B cell (primary cell): ENCODE data around the gene OS9. TPM values are rescaled to one million over a fixed set of nuclear protein-coding genes. Genes with fewer than 3 reads are reported as not detected.
A peak's percentile ranks its signal among the peaks of the same experiment; 100 is the strongest.

Experiments used
- ATAC-seq: fragments of 200-7000 bp; cut with Tn5 transposase; one replicate; pipeline ENCODE4 v1.10.0; 2021; ENCODE audit warnings: low read depth, mild to moderate bottlenecking, moderate number of reproducible peaks, moderate library complexity
- CTCF ChIA-PET: fragments of 350-600 bp; sonication (Branson Sonifier 250); formaldehyde crosslinking; loops from one replicate; lab custom pipeline; 2021; ENCODE audit warnings: antibody characterized with exemption, inconsistent platforms; lab: Charles Lee
- POLR2A ChIA-PET: fragments of 350-600 bp; sonication (Branson Sonifier 250); formaldehyde crosslinking; loops from one replicate; lab custom pipeline; 2021; ENCODE audit warnings: antibody characterized with exemption; lab: Charles Lee
- DNase-seq: peaks from one replicate; pipeline ENCODE4 v3.0.0; 2013
- H2AFZ ChIP-seq: 2 replicates; pipeline ENCODE4 v1.6.1; 2012; ENCODE audit warnings: mild to moderate bottlenecking, low read depth, low read length; ENCODE audit not compliant: insufficient read depth, poor library complexity, severe bottlenecking
- H3K27ac ChIP-seq, 2 donors: 1 replicate in 1 of 2; 2 replicates in 1 of 2; pipeline ENCODE4 v1.5.1; 2012 to 2013; ENCODE audit warnings: low read length in 2 of 2, mild to moderate bottlenecking in 2 of 2, moderate library complexity in 1 of 2
- H3K27me3 ChIP-seq, 4 experiments: fragments of 200-600 bp in 1 of 4; sonication (generic) in 1 of 4; replicated peaks in 1 of 4; 1 replicate in 2 of 4; 2 replicates in 2 of 4; pipeline versions ENCODE4 v1.6.1 to v1.7.0; 2013 to 2016; ENCODE audit warnings: low read length in 3 of 4, mild to moderate bottlenecking in 2 of 4, mixed read lengths in 1 of 4, moderate library complexity in 1 of 4; ENCODE audit not compliant: insufficient read depth in 4 of 4, control insufficient read depth in 3 of 4; ENCODE audit errors: control extremely low read depth in 1 of 4
- H3K36me3 ChIP-seq, 2 experiments: replicated peaks in 1 of 2; 1 replicate in 1 of 2; 2 replicates in 1 of 2; pipeline versions ENCODE4 v1.6.1 to v1.7.1; 2013; ENCODE audit warnings: low read length in 1 of 2; ENCODE audit not compliant: insufficient read depth in 2 of 2, control insufficient read depth in 1 of 2; ENCODE audit errors: control extremely low read depth in 1 of 2, extremely low read depth in 1 of 2
- H3K4me1 ChIP-seq, 2 donors: fragments of 200-600 bp in 1 of 2; sonication (generic) in 1 of 2; 1 replicate in 1 of 2; 2 replicates in 1 of 2; pipeline versions ENCODE4 v1.5.1 to v1.6.1; 2013 to 2017; ENCODE audit warnings: low read length in 2 of 2; ENCODE audit not compliant: control insufficient read depth in 2 of 2, insufficient read depth in 2 of 2
- H3K4me2 ChIP-seq: replicated peaks from 2 replicates; pipeline ENCODE3; 2012; ENCODE audit warnings: mild to moderate bottlenecking, low read depth, low read length; ENCODE audit not compliant: poor library complexity, severe bottlenecking
- H3K4me3 ChIP-seq, 5 experiments: fragments of 200-600 bp in 1 of 5; sonication (generic) in 1 of 5; 1 replicate in 3 of 5; 2 replicates in 2 of 5; pipeline versions ENCODE4 v1.5.1 to v1.7.0; 2011 to 2016; ENCODE audit warnings: low read length in 4 of 5, mild to moderate bottlenecking in 4 of 5, low read depth in 2 of 5, control low read depth in 1 of 5, moderate library complexity in 1 of 5; ENCODE audit not compliant: insufficient read depth in 1 of 5; ENCODE audit errors: control extremely low read depth in 1 of 5, extremely low read depth in 1 of 5
- H3K79me2 ChIP-seq: fragments of 200-600 bp; sonication (generic); one replicate; pipeline ENCODE4 v1.6.0; 2016; ENCODE audit warnings: low read length; ENCODE audit not compliant: control insufficient read depth, insufficient read depth
- H3K9ac ChIP-seq: fragments of 200-600 bp; sonication (generic); 2 replicates; pipeline ENCODE4 v1.6.1; 2017; ENCODE audit warnings: mild to moderate bottlenecking, low read length, moderate library complexity
- H3K9me3 ChIP-seq, 3 donors: one replicate each; pipeline versions ENCODE4 v1.6.1 to v1.7.1; 2013; ENCODE audit warnings: low read length in 2 of 3; ENCODE audit not compliant: control insufficient read depth in 2 of 3, insufficient read depth in 1 of 3; ENCODE audit errors: control extremely low read depth in 1 of 3
- H4K20me1 ChIP-seq: 2 replicates; pipeline ENCODE4 v1.6.0; 2012; ENCODE audit warnings: mild to moderate bottlenecking, low read length; ENCODE audit not compliant: insufficient read depth, control insufficient read depth, poor library complexity, severe bottlenecking
- H3K27ac Mint-ChIP-seq: one replicate; pipeline ENCODE4 v1.8.0; 2021; ENCODE audit warnings: mixed read lengths
- H3K27me3 Mint-ChIP-seq: one replicate; pipeline ENCODE4 v1.8.0; 2021; ENCODE audit warnings: mixed read lengths
- H3K4me1 Mint-ChIP-seq: one replicate; pipeline ENCODE4 v1.8.0; 2021; ENCODE audit warnings: mixed read lengths
- H3K4me3 Mint-ChIP-seq: one replicate; pipeline ENCODE4 v1.8.0; 2021; ENCODE audit warnings: mixed read lengths
- H3K9me3 Mint-ChIP-seq: one replicate; pipeline ENCODE4 v1.8.0; 2022; ENCODE audit warnings: mixed read lengths; ENCODE audit not compliant: insufficient read depth
- EZH2 ChIP-seq: IDR thresholded peaks from 2 replicates; pipeline ENCODE4 v1.6.1; 2012; ENCODE audit warnings: borderline replicate concordance, low read depth, mild to moderate bottlenecking, moderate library complexity, low read length; ENCODE audit not compliant: insufficient read depth, poor library complexity, severe bottlenecking
- WGBS: methylation state at CpG from one replicate; pipeline ENCODE4 v1.1.5; 2013; ENCODE audit warnings: missing lambda C conversion rate; ENCODE audit not compliant: insufficient coverage; 5-methylcytosine and 5-hydroxymethylcytosine counted together
- intact Hi-C: fragments of 100-400 bp; cut with micrococcal nuclease; formaldehyde crosslinking; loops from one replicate; pipeline ENCODE4 v1.10.0; 2022
- polyA plus RNA-seq: library from polyadenylated mRNA; depleted of rRNA; stranded (reverse); fragments of >200 nt; gene quantifications from 2 replicates; pipeline ENCODE4 v1.2.3, GENCODE V29; 2012
- total RNA-seq, 2 donors: library from RNA; stranded (reverse); fragments of 120-200 nt in 1 of 2; gene quantifications; 1 replicate in 1 of 2; 2 replicates in 1 of 2; pipeline versions ENCODE4 v1.2.3 to v1.2.4, GENCODE V29; 2013 to 2022
- TF ChIP-seq, protein P1 (sequence below): fragments of 200-600 bp; IDR thresholded peaks from one replicate; pipeline ENCODE4 v1.8.0; 2022; ENCODE audit warnings: antibody characterized with exemption, mild to moderate bottlenecking

Gene OS9
- total and polyA plus RNA-seq, 2 donors (not counting 1 experiment from before 2014, with no cell fraction given): 182 to 234 TPM

DNA sequence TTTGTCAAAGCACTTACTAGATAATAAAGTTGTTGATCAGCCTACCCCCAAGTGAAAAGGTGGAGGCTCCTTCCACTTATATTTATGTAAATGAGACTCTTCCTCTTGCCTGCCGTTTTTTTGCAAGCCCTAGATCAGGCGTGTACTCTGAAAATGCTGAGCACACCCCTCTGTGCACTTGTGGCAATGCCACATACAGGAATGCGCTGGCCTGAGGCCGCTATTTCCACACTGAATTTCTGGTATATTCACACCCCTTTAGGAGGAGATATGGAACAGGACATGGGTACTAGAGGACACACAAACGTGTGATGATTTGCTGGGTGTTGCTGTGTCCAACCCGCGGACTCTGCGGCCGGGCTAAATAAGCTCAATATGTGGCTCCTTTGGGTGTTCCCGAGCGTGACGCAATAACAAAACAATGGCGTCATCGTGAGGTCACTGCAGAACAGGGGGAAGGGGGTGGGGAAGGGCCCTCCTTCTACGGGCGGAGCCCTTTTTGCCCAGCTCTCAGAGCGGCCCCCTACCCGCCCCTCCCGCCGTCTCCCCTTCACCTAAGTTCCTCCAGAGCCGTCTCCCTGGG, 50.4 kb downstream of the OS9 start:
- CTCF ChIA-PET: interaction anchor here (0.6 to 1.5 kb wide), 4 partner anchors 12 to 331 kb away, joined by 3 to 10 read pairs (median 6); no protein-coding TSS in a partner anchor
- Histone ChIP-seq H3K9me3 (no peaks in the 10 kb centered on the region), H3K79me2 (peaks cover 58% of the 10 kb centered on the region), H4K20me1 (peaks cover 17% of the 10 kb centered on the region), H3K4me1 (peaks cover 40 to 59% of the 10 kb centered on the region in 2 donors), H3K27me3 (no peaks in the 10 kb centered on the region), H3K36me3 (peaks cover 2 to 37% of the 10 kb centered on the region in 2 experiments), H3K4me2 (peak overlapping the region; percentile 91), H3K4me3 (peak overlapping the region; percentile 68 to 90 (median 86)), H3K9ac (peak overlapping the region; percentile 94), H2AFZ (peak overlapping the region; percentile 74), H3K27ac (peak overlapping the region; percentile 80 to 94)
- POLR2A ChIA-PET: interaction anchor here (0.6 to 1.3 kb wide), 5 partner anchors 10 to 264 kb away, joined by 3 to 7 read pairs (median 4); partner anchors contain the start of gene ARHGAP9
- WGBS: 5% methylated on average over 10 of the region's 21 CpGs
- DNase-seq (peak; percentile 92), ATAC-seq (peak; percentile 46)
- H3K4me1 Mint-ChIP-seq: peaks cover 50% of the 10 kb centered on the region
- no peaks in the 10 kb centered on the region for H3K27me3 Mint-ChIP-seq
- H3K4me3 Mint-ChIP-seq: peak overlapping the region; percentile 92
- H3K9me3 Mint-ChIP-seq: no peaks in the 10 kb centered on the region
- intact Hi-C loops: loop anchor here (1.0 to 5.0 kb wide), 4 partner anchors 8 to 112 kb away; partner anchors contain the start of genes B4GALNT1, CDK4, OS9 and TSFM
- H3K27ac Mint-ChIP-seq: peak overlapping the region; percentile 91
- TF ChIP-seq, protein P1, sequence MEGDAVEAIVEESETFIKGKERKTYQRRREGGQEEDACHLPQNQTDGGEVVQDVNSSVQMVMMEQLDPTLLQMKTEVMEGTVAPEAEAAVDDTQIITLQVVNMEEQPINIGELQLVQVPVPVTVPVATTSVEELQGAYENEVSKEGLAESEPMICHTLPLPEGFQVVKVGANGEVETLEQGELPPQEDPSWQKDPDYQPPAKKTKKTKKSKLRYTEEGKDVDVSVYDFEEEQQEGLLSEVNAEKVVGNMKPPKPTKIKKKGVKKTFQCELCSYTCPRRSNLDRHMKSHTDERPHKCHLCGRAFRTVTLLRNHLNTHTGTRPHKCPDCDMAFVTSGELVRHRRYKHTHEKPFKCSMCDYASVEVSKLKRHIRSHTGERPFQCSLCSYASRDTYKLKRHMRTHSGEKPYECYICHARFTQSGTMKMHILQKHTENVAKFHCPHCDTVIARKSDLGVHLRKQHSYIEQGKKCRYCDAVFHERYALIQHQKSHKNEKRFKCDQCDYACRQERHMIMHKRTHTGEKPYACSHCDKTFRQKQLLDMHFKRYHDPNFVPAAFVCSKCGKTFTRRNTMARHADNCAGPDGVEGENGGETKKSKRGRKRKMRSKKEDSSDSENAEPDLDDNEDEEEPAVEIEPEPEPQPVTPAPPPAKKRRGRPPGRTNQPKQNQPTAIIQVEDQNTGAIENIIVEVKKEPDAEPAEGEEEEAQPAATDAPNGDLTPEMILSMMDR: no peak

DNA sequence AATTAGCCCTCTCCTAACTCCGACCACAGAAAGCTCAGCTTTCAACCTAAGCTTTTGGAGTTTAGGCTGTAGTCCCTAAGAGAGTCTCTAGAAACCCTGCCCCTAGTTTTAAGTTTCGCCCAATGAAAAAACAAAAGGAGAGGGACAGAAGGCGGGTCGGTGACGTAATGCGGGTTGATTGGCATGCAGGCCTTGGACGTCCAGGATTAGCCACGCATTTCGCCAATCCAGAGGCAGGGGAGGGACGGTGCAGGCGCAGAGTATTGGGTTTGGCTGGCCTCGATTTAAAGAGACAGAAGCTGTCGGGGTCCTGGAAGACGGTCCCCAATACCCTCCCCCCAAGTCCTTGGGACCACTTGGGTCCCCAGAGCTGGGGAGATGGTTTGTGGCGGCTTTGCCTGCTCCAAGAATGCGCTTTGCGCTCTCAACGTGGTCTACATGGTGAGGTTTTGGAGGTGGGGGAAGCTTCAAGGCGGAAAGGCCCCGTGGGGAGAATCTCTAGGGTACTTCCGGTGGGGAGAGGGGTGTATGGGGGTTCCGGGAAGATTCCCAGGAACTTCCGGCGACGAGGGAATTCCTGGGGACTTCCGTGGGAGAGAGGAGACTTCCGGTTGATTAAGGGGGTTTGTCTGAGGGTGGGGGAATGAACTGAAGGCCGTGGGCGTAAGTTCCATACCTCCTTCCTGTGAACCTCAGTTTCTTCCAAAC, 51.0 kb downstream of the OS9 start, which contains the start of gene TSPAN31:
TSS of gene TSPAN31 (plus strand) at position 263 of the 708 bp plus-strand sequence. CDS start at position 379, 116 bp downstream.
- peak within 1 kb of the TSS; percentile 80 to 94 for H3K27ac ChIP-seq
- H3K9me3 ChIP-seq: no peaks in the 10 kb centered on the region
- H2AFZ ChIP-seq: peak within 1 kb of the TSS; percentile 74
- under 1% methylated on average over 21 of the region's 29 CpGs for WGBS
- H3K9ac ChIP-seq: peak within 1 kb of the TSS; percentile 94
- peaks cover 2 to 36% of the 10 kb centered on the region in 2 experiments for H3K36me3 ChIP-seq
- peaks cover 11% of the 10 kb centered on the region for H4K20me1 ChIP-seq
- intact Hi-C loops: loop anchor here (1.0 to 5.0 kb wide), 4 partner anchors 7 to 113 kb away; partner anchors contain the start of genes B4GALNT1, CDK4, OS9 and TSFM
- peaks cover 44% of the 10 kb centered on the region for H3K4me1 Mint-ChIP-seq
- ChIA-PET POLR2A (interaction anchor here (0.6 to 1.3 kb wide), 4 partner anchors 9 to 1109 kb away, joined by 3 to 7 read pairs (median 6); no protein-coding TSS in a partner anchor), CTCF (interaction anchor here (0.6 to 1.5 kb wide), 4 partner anchors 11 to 331 kb away, joined by 3 to 10 read pairs (median 6); no protein-coding TSS in a partner anchor)
- peaks cover 33 to 52% of the 10 kb centered on the region in 2 donors for H3K4me1 ChIP-seq
- no peaks in the 10 kb centered on the region for H3K27me3 Mint-ChIP-seq
- H3K27ac Mint-ChIP-seq: peak within 1 kb of the TSS; percentile 91
- ATAC-seq (peak; percentile 86), DNase-seq (peak; percentile 97)
- H3K4me2 ChIP-seq: peak within 1 kb of the TSS; percentile 91
- peaks cover 51% of the 10 kb centered on the region for H3K79me2 ChIP-seq
- H3K9me3 Mint-ChIP-seq: no peaks in the 10 kb centered on the region
- H3K4me3 Mint-ChIP-seq: peak within 1 kb of the TSS; percentile 92
- H3K4me3 ChIP-seq: peak within 1 kb of the TSS; percentile 68 to 90 (median 86)
- TF ChIP-seq, protein P1: no peak
- no peak for TF ChIP-seq EZH2
- no peaks in the 10 kb centered on the region for H3K27me3 ChIP-seq
